ENCODE data around the gene ACP2.

ACP2 gene

GRCh38 chr11:47248664-47249377 is at the start of gene ACP2:
ACP2 (minus strand) TSS chr11:47248814; CDS start chr11:47248789, 25 bp downstream.
- peak; percentile 88 for DNase-seq

- no peak for DNase-seq
Measured at GRCh38 chr11:47296045-47296444, 47.4 kb upstream of the ACP2 start.

- no peak for DNase-seq
Measured at GRCh38 chr11:47295385-47295784, 46.8 kb upstream of the ACP2 start.

- DNase-seq = no peak
Measured at GRCh38 chr11:47289856-47290255, 41.2 kb upstream of the ACP2 start.

- no peak for DNase-seq
Measured at GRCh38 chr11:47288066-47288465, 39.5 kb upstream of the ACP2 start.

GRCh38 chr11:47285969-47286770 is 37.6 kb upstream of the ACP2 start:
- DNase-seq = no peak

- DNase-seq = no peak
Measured at GRCh38 chr11:47284151-47284550, 35.5 kb upstream of the ACP2 start.

GRCh38 chr11:47282462-47282861 is 33.8 kb upstream of the ACP2 start:
- DNase-seq = no peak

- no peak for DNase-seq
Measured at GRCh38 chr11:47280860-47281259, 32.2 kb upstream of the ACP2 start.

GRCh38 chr11:47280099-47280498 is 31.5 kb upstream of the ACP2 start:
- DNase-seq = no peak

GRCh38 chr11:47278769-47279168 is 30.2 kb upstream of the ACP2 start:
- DNase-seq = no peak

GRCh38 chr11:47278058-47278457 is 29.4 kb upstream of the ACP2 start:
- no peak for DNase-seq

- DNase-seq = no peak
Measured at GRCh38 chr11:47276923-47277322, 28.3 kb upstream of the ACP2 start.

- no peak for DNase-seq
Measured at GRCh38 chr11:47274495-47275235, 26.1 kb upstream of the ACP2 start.

GRCh38 chr11:47272706-47273105 is 24.1 kb upstream of the ACP2 start:
- DNase-seq = no peak

- DNase-seq = no peak
Measured at GRCh38 chr11:47271961-47272661, 23.5 kb upstream of the ACP2 start.

- DNase-seq = no peak
Measured at GRCh38 chr11:47271328-47271727, 22.7 kb upstream of the ACP2 start.

- peak; percentile 52 for DNase-seq
Measured at GRCh38 chr11:47270331-47271271, 22.0 kb upstream of the ACP2 start.

- peak; percentile 92 for DNase-seq
Measured at GRCh38 chr11:47269829-47270305, 21.3 kb upstream of the ACP2 start, which contains the start of gene MADD. MADD (plus strand) TSS chr11:47270133.

GRCh38 chr11:47269002-47269828 is 20.6 kb upstream of the ACP2 start:
- DNase-seq = peak; percentile 88

All from CD4-positive, alpha-beta T cell treated with Interleukin-21 for 1 hour (primary cell).